ENCODE results near the gene TCF7L2.

The TCF7L2 gene

GRCh38 chr10:113159563-113159962 lies 209.5 kb downstream of the TCF7L2 start:
- no peak for TF ChIP-seq CTCF (IDR thresholded peaks at IDR 0.05; ENCODE audit: insufficient read depth, low read length)
- no peak for TF ChIP-seq REST (IDR thresholded peaks at IDR 0.05; ENCODE audit: insufficient replicate concordance, low read depth)
- TF ChIP-seq SPI1 (IDR thresholded peaks at IDR 0.05; ENCODE audit: borderline replicate concordance, low read depth), result no peak
- no peak for TF ChIP-seq POLR2AphosphoS5 (IDR thresholded peaks at IDR 0.05; ENCODE audit: low read depth)
- no peak for TF ChIP-seq GABPA (IDR thresholded peaks at IDR 0.05; ENCODE audit: low read depth)
- H3K27ac ChIP-seq (replicated peaks), result no peak overlapping the region
- no peaks in the 10 kb centered on the region for H3K27me3 ChIP-seq (ENCODE audit: insufficient read depth, poor library complexity, severe bottlenecking)
- DNase-seq (ENCODE audit: low read depth in 1 of 2, low spot score in 1 of 2), result no peak
- H3K4me3 ChIP-seq (replicated peaks; ENCODE audit: insufficient read depth, low read length), result no peak overlapping the region

GRCh38 chr10:113160641-113161040 lies 210.6 kb downstream of the TCF7L2 start:
- DNase-seq (ENCODE audit: low read depth in 1 of 2, low spot score in 1 of 2), result no peak
- H3K4me3 ChIP-seq (replicated peaks; ENCODE audit: insufficient read depth, low read length), result no peak overlapping the region
- H3K27ac ChIP-seq (replicated peaks), result no peak overlapping the region
- no peak for TF ChIP-seq POLR2AphosphoS5 (IDR thresholded peaks at IDR 0.05; ENCODE audit: low read depth)
- no peak for TF ChIP-seq REST (IDR thresholded peaks at IDR 0.05; ENCODE audit: insufficient replicate concordance, low read depth)
- TF ChIP-seq SPI1 (IDR thresholded peaks at IDR 0.05; ENCODE audit: borderline replicate concordance, low read depth), result no peak
- TF ChIP-seq GABPA (IDR thresholded peaks at IDR 0.05; ENCODE audit: low read depth), result no peak
- TF ChIP-seq CTCF (IDR thresholded peaks at IDR 0.05; ENCODE audit: insufficient read depth, low read length), result no peak
- H3K27me3 ChIP-seq (ENCODE audit: insufficient read depth, poor library complexity, severe bottlenecking), result no peaks in the 10 kb centered on the region

GRCh38 chr10:113161066-113161465 lies 211.0 kb downstream of the TCF7L2 start:
- TF ChIP-seq SPI1 (IDR thresholded peaks at IDR 0.05; ENCODE audit: borderline replicate concordance, low read depth), result no peak
- no peak for TF ChIP-seq REST (IDR thresholded peaks at IDR 0.05; ENCODE audit: insufficient replicate concordance, low read depth)
- TF ChIP-seq CTCF (IDR thresholded peaks at IDR 0.05; ENCODE audit: insufficient read depth, low read length), result no peak
- no peak for TF ChIP-seq POLR2AphosphoS5 (IDR thresholded peaks at IDR 0.05; ENCODE audit: low read depth)
- TF ChIP-seq GABPA (IDR thresholded peaks at IDR 0.05; ENCODE audit: low read depth), result no peak
- Histone ChIP-seq H3K27ac (replicated peaks) (no peak overlapping the region), H3K4me3 (replicated peaks; ENCODE audit: insufficient read depth, low read length) (no peak overlapping the region), H3K27me3 (ENCODE audit: insufficient read depth, poor library complexity, severe bottlenecking) (no peaks in the 10 kb centered on the region)
- no peak for DNase-seq (ENCODE audit: low read depth in 1 of 2, low spot score in 1 of 2)
